HEK293 (cell line): Measurements from ENCODE around the gene HINT3.
A peak's percentile ranks its signal among the peaks of the same experiment; 100 is the strongest.

ENCODE experiments used
- BCL11B ChIP-seq: fragments of 450-650 bp; formaldehyde crosslinking; IDR thresholded peaks from 2 replicates; pipeline ENCODE4 v1.5.1; 2016; ENCODE audit warnings: low read depth, missing biosample characterization, missing genetic modification characterization
- FEZF1 ChIP-seq: fragments of 450-650 bp; formaldehyde crosslinking; IDR thresholded peaks from 2 replicates; pipeline ENCODE4 v1.5.1; 2016; ENCODE audit warnings: missing biosample characterization, missing genetic modification characterization
- IKZF3 ChIP-seq: fragments of 450-650 bp; IDR thresholded peaks from 2 replicates; pipeline ENCODE4 v1.5.0; 2018; ENCODE audit warnings: missing biosample characterization, mild to moderate bottlenecking, missing genetic modification characterization, moderate library complexity
- OSR2 ChIP-seq: fragments of 450-650 bp; formaldehyde crosslinking; IDR thresholded peaks from 2 replicates; pipeline ENCODE4 v1.5.1; 2016; ENCODE audit warnings: missing biosample characterization, missing genetic modification characterization
- SCRT2 ChIP-seq: fragments of 450-650 bp; formaldehyde crosslinking; IDR thresholded peaks from 2 replicates; pipeline ENCODE4 v1.5.1; 2016; ENCODE audit warnings: missing biosample characterization, missing genetic modification characterization
- SP7 ChIP-seq: fragments of 450-650 bp; formaldehyde crosslinking; IDR thresholded peaks from 2 replicates; pipeline ENCODE4 v1.5.1; 2016; ENCODE audit warnings: missing biosample characterization, missing genetic modification characterization
- WT1 ChIP-seq: fragments of 450-650 bp; formaldehyde crosslinking; IDR thresholded peaks from 2 replicates; pipeline ENCODE4 v1.5.1; 2016; ENCODE audit warnings: missing biosample characterization, missing genetic modification characterization
- ZBTB48 ChIP-seq: fragments of 450-650 bp; formaldehyde crosslinking; IDR thresholded peaks from 2 replicates; pipeline ENCODE4 v1.5.1; 2016; ENCODE audit warnings: missing biosample characterization, missing genetic modification characterization
- ZFP3 ChIP-seq: fragments of 450-650 bp; formaldehyde crosslinking; IDR thresholded peaks from 2 replicates; pipeline ENCODE4 v1.5.1; 2016; ENCODE audit warnings: low read depth, missing biosample characterization, missing genetic modification characterization
- ZNF2 ChIP-seq: fragments of 450-650 bp; formaldehyde crosslinking; IDR thresholded peaks from 2 replicates; pipeline ENCODE4 v1.5.1; 2016; ENCODE audit warnings: missing biosample characterization, missing genetic modification characterization
- ZNF274 ChIP-seq, 2 experiments: fragments of 200-500 bp in 1 of 2; fragments of 450-650 bp in 1 of 2; sonication (Bioruptor generic) in 1 of 2; formaldehyde crosslinking in 1 of 2; IDR thresholded peaks; 2 replicates each; pipeline versions ENCODE4 v1.5.1 to v1.6.1; 2014 to 2016; ENCODE audit warnings: borderline replicate concordance in 1 of 2, inconsistent platforms in 1 of 2, low read length in 1 of 2, missing biosample characterization in 1 of 2, missing genetic modification characterization in 1 of 2
- ZNF335 ChIP-seq: fragments of 450-650 bp; formaldehyde crosslinking; conservative IDR thresholded peaks from 2 replicates; pipeline ENCODE4 v1.5.1; 2016; ENCODE audit warnings: missing biosample characterization, missing genetic modification characterization
- ZNF391 ChIP-seq: fragments of 450-650 bp; formaldehyde crosslinking; IDR thresholded peaks from 2 replicates; pipeline ENCODE4 v1.5.1; 2016; ENCODE audit warnings: low read depth, missing biosample characterization, missing genetic modification characterization, borderline replicate concordance
- ZNF416 ChIP-seq: fragments of 450-650 bp; formaldehyde crosslinking; IDR thresholded peaks from 2 replicates; pipeline ENCODE4 v1.5.1; 2016; ENCODE audit warnings: missing biosample characterization, missing genetic modification characterization
- ZNF555 ChIP-seq: fragments of 450-650 bp; formaldehyde crosslinking; conservative IDR thresholded peaks from 2 replicates; pipeline ENCODE4 v1.5.1; 2017; ENCODE audit warnings: missing biosample characterization, mild to moderate bottlenecking, missing genetic modification characterization, inconsistent platforms
- ZNF600 ChIP-seq: fragments of 450-650 bp; formaldehyde crosslinking; IDR thresholded peaks from 2 replicates; pipeline ENCODE4 v1.5.1; 2016; ENCODE audit warnings: missing biosample characterization, missing genetic modification characterization
- ZNF626 ChIP-seq: fragments of 450-650 bp; sonication (Bioruptor Pico); formaldehyde crosslinking; IDR thresholded peaks from 2 replicates; pipeline ENCODE4 v1.5.1; 2018; ENCODE audit warnings: missing biosample characterization, missing genetic modification characterization, inconsistent platforms
- ZNF707 ChIP-seq: fragments of 450-650 bp; formaldehyde crosslinking; IDR thresholded peaks from 2 replicates; pipeline ENCODE4 v1.5.1; 2016; ENCODE audit warnings: missing biosample characterization, missing genetic modification characterization
- ZNF785 ChIP-seq: fragments of 450-650 bp; formaldehyde crosslinking; IDR thresholded peaks from 2 replicates; pipeline ENCODE4 v1.5.1; 2016; ENCODE audit warnings: missing biosample characterization, missing genetic modification characterization
- ZNF843 ChIP-seq: fragments of 450-650 bp; formaldehyde crosslinking; IDR thresholded peaks from 2 replicates; pipeline ENCODE4 v1.5.1; 2016; ENCODE audit warnings: missing biosample characterization, missing genetic modification characterization
- TF ChIP-seq, protein P1 (sequence below): fragments of 450-650 bp; formaldehyde crosslinking; IDR thresholded peaks from 2 replicates; pipeline ENCODE4 v1.5.1; 2017; ENCODE audit warnings: missing biosample characterization, missing genetic modification characterization
- TF ChIP-seq, protein P2 (sequence below): fragments of 450-650 bp; IDR thresholded peaks from 2 replicates; pipeline ENCODE4 v1.5.1; 2018; ENCODE audit warnings: missing biosample characterization, mild to moderate bottlenecking, missing genetic modification characterization
- TF ChIP-seq, protein P3 (sequence below): fragments of 450-650 bp; formaldehyde crosslinking; IDR thresholded peaks from 2 replicates; pipeline ENCODE4 v1.5.1; 2016; ENCODE audit warnings: missing biosample characterization, missing genetic modification characterization
- TF ChIP-seq, protein P4 (sequence below): IDR thresholded peaks from 2 replicates; pipeline ENCODE4 v1.6.1; 2011; ENCODE audit warnings: mild to moderate bottlenecking, low read depth, low read length, borderline replicate concordance
- TF ChIP-seq, protein P5 (sequence below): fragments of 450-650 bp; formaldehyde crosslinking; IDR thresholded peaks from 2 replicates; pipeline ENCODE4 v1.5.1; 2016; ENCODE audit warnings: missing biosample characterization, missing genetic modification characterization, borderline replicate concordance

The HINT3 gene

GRCh38 chr6:125913864-125914351 lies 42.7 kb upstream of the HINT3 start (continued):
- TF ChIP-seq, protein P1, sequence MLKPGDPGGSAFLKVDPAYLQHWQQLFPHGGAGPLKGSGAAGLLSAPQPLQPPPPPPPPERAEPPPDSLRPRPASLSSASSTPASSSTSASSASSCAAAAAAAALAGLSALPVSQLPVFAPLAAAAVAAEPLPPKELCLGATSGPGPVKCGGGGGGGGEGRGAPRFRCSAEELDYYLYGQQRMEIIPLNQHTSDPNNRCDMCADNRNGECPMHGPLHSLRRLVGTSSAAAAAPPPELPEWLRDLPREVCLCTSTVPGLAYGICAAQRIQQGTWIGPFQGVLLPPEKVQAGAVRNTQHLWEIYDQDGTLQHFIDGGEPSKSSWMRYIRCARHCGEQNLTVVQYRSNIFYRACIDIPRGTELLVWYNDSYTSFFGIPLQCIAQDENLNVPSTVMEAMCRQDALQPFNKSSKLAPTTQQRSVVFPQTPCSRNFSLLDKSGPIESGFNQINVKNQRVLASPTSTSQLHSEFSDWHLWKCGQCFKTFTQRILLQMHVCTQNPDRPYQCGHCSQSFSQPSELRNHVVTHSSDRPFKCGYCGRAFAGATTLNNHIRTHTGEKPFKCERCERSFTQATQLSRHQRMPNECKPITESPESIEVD: peak; percentile 99
- no peak for TF ChIP-seq ZNF555 (tag by site-specific recombination)
- TF ChIP-seq FEZF1 (tag by site-specific recombination): peak; percentile 94
- no peak for TF ChIP-seq ZFP3 (tag by site-specific recombination)
- no peak for TF ChIP-seq ZNF274 (IDR thresholded peaks at IDR 0.05; ENCODE audit: low read length)
- no peak for TF ChIP-seq ZNF274 (tag by site-specific recombination; IDR thresholded peaks at IDR 0.05; ENCODE audit: borderline replicate concordance)
- TF ChIP-seq ZNF416 (tag by site-specific recombination): no peak
- TF ChIP-seq WT1: peak; percentile 90
- TF ChIP-seq, protein P2, sequence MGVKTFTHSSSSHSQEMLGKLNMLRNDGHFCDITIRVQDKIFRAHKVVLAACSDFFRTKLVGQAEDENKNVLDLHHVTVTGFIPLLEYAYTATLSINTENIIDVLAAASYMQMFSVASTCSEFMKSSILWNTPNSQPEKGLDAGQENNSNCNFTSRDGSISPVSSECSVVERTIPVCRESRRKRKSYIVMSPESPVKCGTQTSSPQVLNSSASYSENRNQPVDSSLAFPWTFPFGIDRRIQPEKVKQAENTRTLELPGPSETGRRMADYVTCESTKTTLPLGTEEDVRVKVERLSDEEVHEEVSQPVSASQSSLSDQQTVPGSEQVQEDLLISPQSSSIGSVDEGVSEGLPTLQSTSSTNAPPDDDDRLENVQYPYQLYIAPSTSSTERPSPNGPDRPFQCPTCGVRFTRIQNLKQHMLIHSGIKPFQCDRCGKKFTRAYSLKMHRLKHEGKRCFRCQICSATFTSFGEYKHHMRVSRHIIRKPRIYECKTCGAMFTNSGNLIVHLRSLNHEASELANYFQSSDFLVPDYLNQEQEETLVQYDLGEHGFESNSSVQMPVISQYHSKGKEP: peak; percentile 87
- 0 out of 2 replicates have a peak, but pooled peaks have one; percentile 17 for TF ChIP-seq ZNF626 (tag by site-specific recombination)
- no peak for TF ChIP-seq ZNF785 (tag by site-specific recombination)
- TF ChIP-seq SP7 (tag by site-specific recombination): peak; percentile 97
- TF ChIP-seq ZNF600: peak; percentile 60
- no peak for TF ChIP-seq BCL11B
- peak; percentile 93; the same call in 1 of the 2 replicates for TF ChIP-seq ZNF391 (tag by site-specific recombination)
- TF ChIP-seq, protein P3, sequence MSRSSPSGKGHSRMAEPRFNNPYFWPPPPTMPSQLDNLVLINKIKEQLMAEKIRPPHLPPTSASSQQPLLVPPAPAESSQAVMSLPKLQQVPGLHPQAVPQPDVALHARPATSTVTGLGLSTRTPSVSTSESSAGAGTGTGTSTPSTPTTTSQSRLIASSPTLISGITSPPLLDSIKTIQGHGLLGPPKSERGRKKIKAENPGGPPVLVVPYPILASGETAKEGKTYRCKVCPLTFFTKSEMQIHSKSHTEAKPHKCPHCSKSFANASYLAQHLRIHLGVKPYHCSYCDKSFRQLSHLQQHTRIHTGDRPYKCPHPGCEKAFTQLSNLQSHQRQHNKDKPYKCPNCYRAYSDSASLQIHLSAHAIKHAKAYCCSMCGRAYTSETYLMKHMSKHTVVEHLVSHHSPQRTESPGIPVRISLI (tag by site-specific recombination): peak; percentile 41; the same call in 1 of the 2 replicates
- no peak for TF ChIP-seq ZBTB48 (tag by site-specific recombination)
- peak; percentile 88 for TF ChIP-seq OSR2 (tag by site-specific recombination)
- TF ChIP-seq SCRT2: peak; percentile 22; the same call in 1 of the 2 replicates
- TF ChIP-seq ZNF843 (tag by site-specific recombination): peak; percentile 97
- TF ChIP-seq, protein P4, sequence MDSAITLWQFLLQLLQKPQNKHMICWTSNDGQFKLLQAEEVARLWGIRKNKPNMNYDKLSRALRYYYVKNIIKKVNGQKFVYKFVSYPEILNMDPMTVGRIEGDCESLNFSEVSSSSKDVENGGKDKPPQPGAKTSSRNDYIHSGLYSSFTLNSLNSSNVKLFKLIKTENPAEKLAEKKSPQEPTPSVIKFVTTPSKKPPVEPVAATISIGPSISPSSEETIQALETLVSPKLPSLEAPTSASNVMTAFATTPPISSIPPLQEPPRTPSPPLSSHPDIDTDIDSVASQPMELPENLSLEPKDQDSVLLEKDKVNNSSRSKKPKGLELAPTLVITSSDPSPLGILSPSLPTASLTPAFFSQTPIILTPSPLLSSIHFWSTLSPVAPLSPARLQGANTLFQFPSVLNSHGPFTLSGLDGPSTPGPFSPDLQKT: no peak
- peak; percentile 97 for TF ChIP-seq IKZF3
- peak; percentile 24; the same call in 1 of the 2 replicates for TF ChIP-seq ZNF335 (tag by site-specific recombination)
- TF ChIP-seq, protein P5, sequence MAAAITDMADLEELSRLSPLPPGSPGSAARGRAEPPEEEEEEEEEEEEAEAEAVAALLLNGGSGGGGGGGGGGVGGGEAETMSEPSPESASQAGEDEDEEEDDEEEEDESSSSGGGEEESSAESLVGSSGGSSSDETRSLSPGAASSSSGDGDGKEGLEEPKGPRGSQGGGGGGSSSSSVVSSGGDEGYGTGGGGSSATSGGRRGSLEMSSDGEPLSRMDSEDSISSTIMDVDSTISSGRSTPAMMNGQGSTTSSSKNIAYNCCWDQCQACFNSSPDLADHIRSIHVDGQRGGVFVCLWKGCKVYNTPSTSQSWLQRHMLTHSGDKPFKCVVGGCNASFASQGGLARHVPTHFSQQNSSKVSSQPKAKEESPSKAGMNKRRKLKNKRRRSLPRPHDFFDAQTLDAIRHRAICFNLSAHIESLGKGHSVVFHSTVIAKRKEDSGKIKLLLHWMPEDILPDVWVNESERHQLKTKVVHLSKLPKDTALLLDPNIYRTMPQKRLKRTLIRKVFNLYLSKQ (tag by site-specific recombination): no peak
- peak; percentile 82; the same call in 1 of the 2 replicates for TF ChIP-seq ZNF2
- TF ChIP-seq ZNF707 (tag by site-specific recombination): no peak
